ENCODE results near the gene SCD5.

The SCD5 gene

GRCh38 chr4:82623121-82623683 is 175.4 kb downstream of the SCD5 start:
- DNase-seq: no peak

- DNase-seq: no peak
These were observed 177.3 kb downstream of the SCD5 start for GRCh38 chr4:82621251-82621650.

DNA sequence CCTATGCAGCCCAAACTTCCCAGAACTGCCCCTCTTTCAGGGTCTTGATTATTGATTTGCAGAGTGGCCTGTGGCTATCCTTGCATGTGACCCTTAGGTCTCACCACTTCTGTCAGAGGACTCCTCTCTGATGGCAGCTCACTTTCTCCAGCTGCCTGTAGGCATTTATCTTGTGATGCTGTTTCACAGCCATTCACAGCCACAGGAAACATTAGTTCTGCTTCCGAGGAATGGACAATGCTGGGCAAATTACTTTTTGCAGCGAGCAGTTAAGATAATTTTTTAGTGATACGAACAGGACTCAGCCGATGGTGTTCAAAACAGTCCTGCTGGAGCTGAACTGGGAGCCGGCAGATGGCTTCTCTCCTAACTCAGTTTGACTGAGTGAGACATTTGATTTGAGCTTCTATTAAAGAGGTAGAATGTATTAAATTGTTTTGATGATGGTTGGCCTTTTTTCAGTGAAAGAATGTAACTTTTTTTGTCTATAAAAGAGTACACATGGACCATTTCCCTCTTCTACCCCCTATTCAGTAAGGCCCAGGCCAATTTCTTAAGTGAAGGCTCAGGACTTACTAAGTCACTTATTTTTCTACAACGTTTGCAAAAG is 178.4 kb downstream of the SCD5 start:
- DNase-seq: no peak

GRCh38 chr4:82618103-82618720 is 180.4 kb downstream of the SCD5 start:
- DNase-seq: no peak

DNA sequence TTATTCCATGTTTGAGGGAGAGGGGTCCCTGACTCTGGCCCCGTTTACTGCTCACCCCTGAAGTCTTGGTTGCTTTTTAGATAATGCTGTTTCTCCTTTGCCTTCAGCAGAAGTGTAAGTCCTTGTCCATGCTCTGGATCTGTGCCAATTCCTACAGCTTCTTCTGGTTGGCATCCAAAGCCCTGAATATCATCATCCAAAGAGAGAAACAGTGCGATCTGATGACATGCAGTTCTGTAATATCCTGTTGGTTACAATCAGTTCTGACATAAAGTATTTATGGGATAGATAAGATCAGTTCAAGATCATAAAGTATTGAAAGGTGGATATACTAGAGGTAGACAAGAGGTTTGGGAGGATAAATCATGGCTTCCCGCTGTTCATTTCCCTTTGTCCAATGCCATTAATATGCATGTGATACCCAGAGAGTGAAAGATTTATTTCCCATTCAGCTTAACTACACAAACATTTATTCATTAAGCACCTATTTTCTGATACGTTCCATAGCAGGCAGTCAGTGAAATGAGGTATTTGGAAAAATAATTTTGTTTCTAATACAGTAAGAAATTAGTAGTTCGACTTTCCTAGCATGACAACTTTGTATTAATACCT is 183.7 kb downstream of the SCD5 start:
- no peak for DNase-seq

DNA sequence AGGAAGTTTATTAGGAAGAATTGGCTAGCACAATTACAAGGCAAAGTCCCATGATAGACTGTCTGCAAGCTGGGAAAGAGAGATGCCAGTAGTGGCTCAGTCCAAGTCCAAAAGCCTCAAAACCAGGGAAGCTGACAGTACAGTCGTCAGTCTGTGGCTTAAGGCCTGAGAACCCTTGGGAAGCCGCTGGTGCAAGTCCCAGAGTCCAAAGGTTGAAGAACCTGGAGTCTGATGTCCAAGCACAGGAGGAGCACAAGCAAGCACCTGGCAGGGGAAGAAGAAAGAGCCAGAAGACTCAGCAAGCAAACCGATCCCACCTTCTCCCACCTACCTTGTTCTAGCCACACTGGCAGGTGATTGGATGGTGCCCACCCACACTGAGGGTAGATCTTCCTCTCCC is 185.5 kb downstream of the SCD5 start:
- DNase-seq: no peak

GRCh38 chr4:82611982-82612381 is 186.6 kb downstream of the SCD5 start:
- no peak for DNase-seq

DNA sequence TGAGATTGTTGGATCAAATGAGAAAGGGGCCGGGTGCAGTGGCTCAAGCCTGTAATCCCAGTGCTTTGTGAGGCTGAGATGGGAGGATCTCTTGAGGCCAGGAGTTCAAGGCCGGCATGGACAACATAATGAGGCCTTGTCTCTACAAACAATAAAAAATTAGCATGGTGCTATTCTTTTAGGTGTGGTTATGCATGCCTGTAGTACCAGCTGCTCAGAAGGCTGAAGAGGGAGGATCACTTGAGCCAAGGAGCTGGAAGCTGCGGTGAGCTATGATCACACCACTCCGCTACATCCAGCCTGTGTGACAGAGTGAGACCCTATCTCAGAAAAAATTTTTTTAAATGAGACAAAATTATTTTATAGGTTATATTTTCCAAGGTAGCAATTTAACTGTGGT is 187.1 kb downstream of the SCD5 start:
- no peak for DNase-seq

DNA sequence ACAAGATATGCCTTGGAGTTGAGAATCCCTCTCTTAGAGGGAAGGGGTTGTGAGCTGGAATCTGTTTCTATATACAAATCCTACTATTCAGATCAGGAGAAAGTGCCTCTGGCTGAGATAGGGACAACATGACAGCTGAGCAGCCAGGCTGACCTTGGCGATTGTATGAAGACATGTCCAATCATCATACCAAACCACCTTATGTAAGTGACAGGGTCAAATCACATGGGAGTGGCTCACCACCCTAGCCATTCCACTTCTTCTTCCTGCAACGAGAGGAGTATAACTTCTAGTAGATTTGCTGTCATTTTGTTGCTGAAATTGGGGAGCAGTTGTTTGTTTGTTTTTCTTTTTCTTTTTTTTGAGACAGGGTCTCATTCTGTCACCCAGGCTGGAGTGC is 188.6 kb downstream of the SCD5 start:
- no peak for DNase-seq

DNA sequence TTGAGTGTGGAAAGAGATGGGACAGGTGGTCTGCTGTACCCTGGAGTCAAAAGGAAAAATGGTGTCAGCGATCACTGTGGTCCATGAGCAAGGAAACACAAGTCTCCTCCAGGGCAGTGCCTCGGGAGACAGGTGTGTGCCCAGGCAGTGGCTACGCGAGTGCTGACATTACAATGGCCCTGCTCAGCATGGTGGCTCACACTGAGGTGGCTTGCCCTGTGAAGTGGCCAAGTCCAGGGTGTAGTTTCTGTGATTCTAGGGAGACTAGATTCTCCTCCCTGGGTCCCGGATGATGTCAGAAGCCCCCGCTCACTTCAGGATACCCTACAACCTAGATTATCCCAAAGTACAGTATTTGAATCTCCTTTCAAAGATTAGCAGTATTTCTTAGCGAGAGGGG is 192.0 kb downstream of the SCD5 start:
- DNase-seq: no peak

- no peak for DNase-seq
These were observed 194.1 kb downstream of the SCD5 start for GRCh38 chr4:82604522-82604921.

- no peak for DNase-seq
These were observed 197.2 kb downstream of the SCD5 start for GRCh38 chr4:82601242-82602015.

- DNase-seq: no peak
These were observed 199.3 kb downstream of the SCD5 start for GRCh38 chr4:82599336-82599735.

DNA sequence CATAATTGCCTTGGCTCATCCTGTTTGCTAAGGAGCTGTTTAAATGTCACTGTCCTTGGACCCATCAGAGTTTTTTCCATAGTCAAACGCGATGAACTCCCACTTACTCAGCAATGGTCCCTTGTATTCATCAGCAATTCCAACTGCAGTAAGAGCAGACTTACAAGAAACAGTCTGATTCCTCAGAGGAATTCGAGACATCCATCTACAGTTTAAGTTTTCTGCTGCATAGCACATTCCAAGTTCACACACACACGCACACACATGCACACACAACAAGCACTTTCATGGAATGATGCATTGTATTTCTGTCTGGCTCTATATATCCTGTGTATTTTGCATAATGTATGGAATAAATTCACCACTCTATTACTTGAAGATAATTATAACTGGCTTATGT is 204.1 kb downstream of the SCD5 start:
- no peak for DNase-seq

DNA sequence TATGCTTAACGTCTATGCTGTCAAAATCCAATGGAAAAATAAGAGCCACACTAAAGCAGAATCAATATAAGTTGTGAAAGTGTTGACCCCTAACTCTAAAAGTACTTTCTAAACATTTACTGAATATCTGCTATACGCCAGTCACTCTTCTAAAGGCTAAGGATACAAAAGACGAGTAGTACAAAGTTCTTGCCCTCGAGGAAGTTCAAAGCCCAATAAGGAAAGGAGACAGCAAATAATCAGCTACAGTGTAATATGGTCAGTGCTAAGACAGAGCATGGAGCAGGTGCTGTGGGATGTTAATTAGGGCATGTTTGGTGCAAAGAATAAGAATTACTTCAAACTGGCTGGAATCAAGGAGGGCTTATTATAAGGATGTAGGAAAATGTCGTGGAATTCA is 205.2 kb downstream of the SCD5 start:
- no peak for DNase-seq

GRCh38 chr4:82592639-82593038 is 206.0 kb downstream of the SCD5 start:
- no peak for DNase-seq

- no peak for DNase-seq
These were observed 207.0 kb downstream of the SCD5 start for GRCh38 chr4:82591592-82591991.

- no peak for DNase-seq
These were observed 208.8 kb downstream of the SCD5 start for GRCh38 chr4:82589756-82590155.

DNA sequence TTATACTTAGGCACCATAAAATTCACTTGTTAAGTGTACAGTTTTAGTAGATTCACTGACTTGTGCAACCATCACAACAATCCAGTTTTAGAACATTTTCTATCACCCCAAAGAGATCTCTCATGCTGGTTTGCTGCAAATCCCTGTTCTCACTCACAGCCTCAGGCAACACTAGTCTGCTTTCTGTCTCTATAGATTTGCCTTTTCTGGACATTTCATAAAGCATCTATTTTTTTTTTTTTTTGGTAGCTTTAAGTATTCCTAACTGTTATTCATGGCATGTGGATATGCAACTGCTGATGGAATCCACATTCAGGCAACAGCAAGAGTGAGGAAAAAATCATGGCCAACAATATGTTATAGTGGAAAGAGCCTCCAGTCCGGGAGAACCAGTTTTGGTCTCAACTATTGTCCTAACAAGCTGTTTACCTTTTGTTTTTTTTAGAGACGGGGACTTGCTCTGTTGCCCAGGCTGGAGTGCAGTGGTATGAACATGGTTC is 209.8 kb downstream of the SCD5 start:
- DNase-seq: no peak

- DNase-seq: no peak
These were observed 210.6 kb downstream of the SCD5 start for GRCh38 chr4:82587826-82588540.

DNA sequence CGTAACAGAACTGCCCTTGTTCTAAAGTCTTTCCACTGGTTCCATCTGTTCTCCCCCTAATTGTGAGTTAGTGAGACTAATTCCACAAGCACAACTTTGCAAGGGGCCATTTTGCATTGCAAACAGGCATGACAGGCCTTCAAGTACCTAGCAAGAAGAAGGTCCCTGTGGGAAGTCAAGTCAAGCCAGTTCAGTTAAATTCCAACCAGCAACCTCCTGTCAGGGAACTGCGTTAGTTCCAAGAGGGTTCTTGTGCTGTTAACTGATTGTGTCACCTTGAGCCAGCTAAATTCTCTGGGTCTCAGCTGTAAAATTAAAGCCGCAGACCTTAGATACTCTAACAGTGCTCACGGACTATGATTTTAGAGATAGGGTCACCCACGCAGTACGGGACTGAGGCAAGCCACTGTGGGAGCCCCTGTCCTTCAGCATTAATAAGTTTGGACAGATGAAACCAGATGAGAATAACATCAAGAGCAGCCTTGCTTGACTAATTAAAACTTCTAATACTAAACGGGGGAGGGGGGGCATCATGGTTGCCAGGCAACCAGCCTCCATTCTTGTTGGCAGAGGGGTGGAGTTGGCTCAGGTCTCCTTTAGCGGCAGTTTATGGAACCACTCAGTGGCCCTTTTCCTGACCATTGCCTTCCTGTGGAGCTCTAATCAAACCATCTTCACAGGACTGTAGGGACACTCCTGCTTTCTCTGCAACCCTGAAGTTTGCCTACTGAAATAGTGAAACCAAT is 212.7 kb downstream of the SCD5 start:
- DNase-seq: no peak

DNA sequence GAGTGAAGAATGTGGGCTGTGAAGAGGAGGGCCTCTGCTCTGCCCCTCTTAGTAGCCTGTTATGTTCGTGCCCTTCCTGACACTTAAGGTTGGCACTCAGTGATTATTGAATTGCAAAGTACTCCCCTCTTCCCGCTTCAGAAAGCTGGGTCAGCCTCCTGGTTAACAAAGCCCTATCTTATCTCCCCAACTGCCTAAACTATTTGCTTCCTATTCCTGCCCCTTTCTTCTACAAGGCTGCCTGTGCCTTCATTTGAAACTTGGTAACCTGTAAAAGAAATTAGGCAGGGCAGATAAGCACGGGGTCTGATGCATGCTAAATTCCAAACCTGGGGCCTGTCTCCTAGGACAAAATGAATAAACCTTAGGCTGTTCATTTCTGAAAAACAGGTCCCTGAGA is 213.7 kb downstream of the SCD5 start:
- no peak for DNase-seq
